ENCODE results near the gene SLC25A47.
A peak's percentile ranks its signal among the peaks of the same experiment; 100 is the strongest.

SLC25A47 gene

GRCh38 chr14:100370003-100370402, 46.9 kb downstream of the SLC25A47 start:
- CTCF ChIA-PET, result interaction anchor here (1.0 kb wide), 1 partner anchor 34 kb away, joined by 3 read pairs; no protein-coding TSS in a partner anchor
- POLR2A ChIA-PET, result no interaction called here
- no peaks in the 10 kb centered on the region for H3K9me3 ChIP-seq (ENCODE audit: control extremely low read depth in 1 of 5, control insufficient read depth in 4 of 5, insufficient read depth in 2 of 5, low read depth in 1 of 5, low read length in 4 of 5)
- peaks cover 2 to 25% (median 14%) of the 10 kb centered on the region in 4 experiments for H3K36me3 ChIP-seq (ENCODE audit: control insufficient read depth in 4 of 4, insufficient read depth in 4 of 4, low read length in 3 of 4)
- H3K27ac ChIP-seq (ENCODE audit: insufficient read depth in 1 of 2, low read depth in 1 of 2, low read length in 2 of 2, poor library complexity in 1 of 2, severe bottlenecking in 2 of 2), result no peak overlapping the region
- H3K4me1 ChIP-seq (ENCODE audit: control extremely low read depth in 1 of 4, control insufficient read depth in 4 of 4, insufficient read depth in 4 of 4, low read length in 3 of 4), result peaks cover 2 to 20% (median 14%) of the 10 kb centered on the region in 4 experiments
- H3K27me3 ChIP-seq (replicated peaks in 2 of 5; ENCODE audit: control insufficient read depth in 4 of 5, insufficient read depth in 5 of 5, low read length in 4 of 5), result no peaks in the 10 kb centered on the region
- H3K4me3 ChIP-seq (ENCODE audit: control insufficient read depth in 1 of 7, extremely low read depth in 1 of 7, insufficient read depth in 4 of 7, low read depth in 2 of 7, low read length in 6 of 7), result no peak overlapping the region
- WGBS (ENCODE audit: insufficient coverage), result 84% methylated on average over 3 of the region's 4 CpGs
- no peak for DNase-seq

- Histone ChIP-seq H3K4me1 (ENCODE audit: control extremely low read depth in 1 of 4, control insufficient read depth in 4 of 4, insufficient read depth in 4 of 4, low read length in 3 of 4) (peaks cover 13 to 32% (median 23%) of the 10 kb centered on the region in 4 experiments), H3K27me3 (replicated peaks in 2 of 5; ENCODE audit: control insufficient read depth in 4 of 5, insufficient read depth in 5 of 5, low read length in 4 of 5) (no peaks in the 10 kb centered on the region), H3K27ac (ENCODE audit: insufficient read depth in 1 of 2, low read depth in 1 of 2, low read length in 2 of 2, poor library complexity in 1 of 2, severe bottlenecking in 2 of 2) (no peak overlapping the region), H3K9me3 (ENCODE audit: control extremely low read depth in 1 of 5, control insufficient read depth in 4 of 5, insufficient read depth in 2 of 5, low read depth in 1 of 5, low read length in 4 of 5) (no peaks in the 10 kb centered on the region), H3K36me3 (ENCODE audit: control insufficient read depth in 4 of 4, insufficient read depth in 4 of 4, low read length in 3 of 4) (peaks cover 0 to 16% (median 7%) of the 10 kb centered on the region in 4 experiments), H3K4me3 (ENCODE audit: control insufficient read depth in 1 of 7, extremely low read depth in 1 of 7, insufficient read depth in 4 of 7, low read depth in 2 of 7, low read length in 6 of 7) (no peak overlapping the region)
- POLR2A ChIA-PET, result no interaction called here
- WGBS (ENCODE audit: insufficient coverage), result 96% methylated on average over 4 of the region's 6 CpGs
- CTCF ChIA-PET, result interaction anchor here (0.8 to 1.7 kb wide), 3 partner anchors 9 to 30 kb away, joined by 3 to 4 read pairs (median 4); no protein-coding TSS in a partner anchor
- DNase-seq, result no peak
Observed at GRCh38 chr14:100371773-100372172, 48.6 kb downstream of the SLC25A47 start.

- H3K27me3 ChIP-seq (replicated peaks in 2 of 5; ENCODE audit: control insufficient read depth in 4 of 5, insufficient read depth in 5 of 5, low read length in 4 of 5), result no peaks in the 10 kb centered on the region
- POLR2A ChIA-PET, result no interaction called here
- H3K36me3 ChIP-seq (ENCODE audit: control insufficient read depth in 4 of 4, insufficient read depth in 4 of 4, low read length in 3 of 4), result peaks cover 0 to 16% (median 7%) of the 10 kb centered on the region in 4 experiments
- H3K4me3 ChIP-seq (ENCODE audit: control insufficient read depth in 1 of 7, extremely low read depth in 1 of 7, insufficient read depth in 4 of 7, low read depth in 2 of 7, low read length in 6 of 7), result no peak overlapping the region
- no peak for DNase-seq
- WGBS (ENCODE audit: insufficient coverage), result 100% methylated on average over 2 of the region's 4 CpGs
- H3K9me3 ChIP-seq (ENCODE audit: control extremely low read depth in 1 of 5, control insufficient read depth in 4 of 5, insufficient read depth in 2 of 5, low read depth in 1 of 5, low read length in 4 of 5), result no peaks in the 10 kb centered on the region
- peaks cover 14 to 40% (median 28%) of the 10 kb centered on the region in 4 experiments for H3K4me1 ChIP-seq (ENCODE audit: control extremely low read depth in 1 of 4, control insufficient read depth in 4 of 4, insufficient read depth in 4 of 4, low read length in 3 of 4)
- CTCF ChIA-PET, result interaction anchor here (1.1 to 1.7 kb wide), 3 partner anchors 9 to 69 kb away, joined by 4 read pairs; no protein-coding TSS in a partner anchor
- H3K27ac ChIP-seq (ENCODE audit: insufficient read depth in 1 of 2, low read depth in 1 of 2, low read length in 2 of 2, poor library complexity in 1 of 2, severe bottlenecking in 2 of 2), result peak overlapping the region in 1 of 2 experiments; percentile 59
Observed at GRCh38 chr14:100372357-100373048, 49.4 kb downstream of the SLC25A47 start.

- DNase-seq, result no peak
- peaks cover 0 to 4% (median under 1%) of the 10 kb centered on the region in 4 experiments for H3K36me3 ChIP-seq (ENCODE audit: control insufficient read depth in 4 of 4, insufficient read depth in 4 of 4, low read length in 3 of 4)
- peaks cover 14 to 43% (median 30%) of the 10 kb centered on the region in 4 experiments for H3K4me1 ChIP-seq (ENCODE audit: control extremely low read depth in 1 of 4, control insufficient read depth in 4 of 4, insufficient read depth in 4 of 4, low read length in 3 of 4)
- no peaks in the 10 kb centered on the region for H3K9me3 ChIP-seq (ENCODE audit: control extremely low read depth in 1 of 5, control insufficient read depth in 4 of 5, insufficient read depth in 2 of 5, low read depth in 1 of 5, low read length in 4 of 5)
- H3K27ac ChIP-seq (ENCODE audit: insufficient read depth in 1 of 2, low read depth in 1 of 2, low read length in 2 of 2, poor library complexity in 1 of 2, severe bottlenecking in 2 of 2), result peak overlapping the region in 1 of 2 experiments; percentile 90
- CTCF ChIA-PET, result interaction anchor here (1.3 kb wide), 1 partner anchor 88 kb away, joined by 3 read pairs; no protein-coding TSS in a partner anchor
- peak overlapping the region in 2 of 7 experiments; percentile 67 to 95 for H3K4me3 ChIP-seq (ENCODE audit: control insufficient read depth in 1 of 7, extremely low read depth in 1 of 7, insufficient read depth in 4 of 7, low read depth in 2 of 7, low read length in 6 of 7)
- no peaks in the 10 kb centered on the region for H3K27me3 ChIP-seq (replicated peaks in 2 of 5; ENCODE audit: control insufficient read depth in 4 of 5, insufficient read depth in 5 of 5, low read length in 4 of 5)
- POLR2A ChIA-PET, result no interaction called here
- 100% methylated on average over 1 of the region's 2 CpGs for WGBS (ENCODE audit: insufficient coverage)
Observed at GRCh38 chr14:100374270-100374669, 51.1 kb downstream of the SLC25A47 start.

- Histone ChIP-seq H3K4me1 (ENCODE audit: control extremely low read depth in 1 of 4, control insufficient read depth in 4 of 4, insufficient read depth in 4 of 4, low read length in 3 of 4) (peaks cover 14 to 43% (median 30%) of the 10 kb centered on the region in 4 experiments), H3K36me3 (ENCODE audit: control insufficient read depth in 4 of 4, insufficient read depth in 4 of 4, low read length in 3 of 4) (peaks cover 0 to 4% (median under 1%) of the 10 kb centered on the region in 4 experiments), H3K4me3 (ENCODE audit: control insufficient read depth in 1 of 7, extremely low read depth in 1 of 7, insufficient read depth in 4 of 7, low read depth in 2 of 7, low read length in 6 of 7) (peak overlapping the region in 6 of 7 experiments; percentile 67 to 95 (median 82)), H3K27ac (ENCODE audit: insufficient read depth in 1 of 2, low read depth in 1 of 2, low read length in 2 of 2, poor library complexity in 1 of 2, severe bottlenecking in 2 of 2) (peak overlapping the region in 1 of 2 experiments; percentile 90), H3K9me3 (ENCODE audit: control extremely low read depth in 1 of 5, control insufficient read depth in 4 of 5, insufficient read depth in 2 of 5, low read depth in 1 of 5, low read length in 4 of 5) (no peaks in the 10 kb centered on the region), H3K27me3 (replicated peaks in 2 of 5; ENCODE audit: control insufficient read depth in 4 of 5, insufficient read depth in 5 of 5, low read length in 4 of 5) (no peaks in the 10 kb centered on the region)
- no peak for DNase-seq
- 100% methylated on average over 5 of the region's 8 CpGs for WGBS (ENCODE audit: insufficient coverage)
- CTCF ChIA-PET, result interaction anchor here (0.9 to 1.4 kb wide), 6 partner anchors 10 to 91 kb away, joined by 3 to 4 read pairs (median 4); no protein-coding TSS in a partner anchor
- POLR2A ChIA-PET, result interaction anchor here (0.7 to 1.1 kb wide), 2 partner anchors 34 to 1918 kb away, joined by 3 to 4 read pairs; no protein-coding TSS in a partner anchor
Observed at GRCh38 chr14:100374876-100375265, 51.7 kb downstream of the SLC25A47 start.

GRCh38 chr14:100375266-100375962, 52.3 kb downstream of the SLC25A47 start:
- ChIA-PET POLR2A (interaction anchor here (0.7 to 1.1 kb wide), 2 partner anchors 34 to 1917 kb away, joined by 3 to 4 read pairs; no protein-coding TSS in a partner anchor), CTCF (interaction anchor here (0.9 to 1.4 kb wide), 5 partner anchors 10 to 91 kb away, joined by 3 to 4 read pairs (median 4); no protein-coding TSS in a partner anchor)
- H3K27ac ChIP-seq (ENCODE audit: insufficient read depth in 1 of 2, low read depth in 1 of 2, low read length in 2 of 2, poor library complexity in 1 of 2, severe bottlenecking in 2 of 2), result peak overlapping the region; percentile 72 to 90
- H3K9me3 ChIP-seq (ENCODE audit: control extremely low read depth in 1 of 5, control insufficient read depth in 4 of 5, insufficient read depth in 2 of 5, low read depth in 1 of 5, low read length in 4 of 5), result no peaks in the 10 kb centered on the region
- 4% methylated on average over 9 of the region's 17 CpGs for WGBS (ENCODE audit: insufficient coverage)
- peak; percentile 37 to 81 (median 77) for DNase-seq
- no peaks in the 10 kb centered on the region for H3K27me3 ChIP-seq (replicated peaks in 2 of 5; ENCODE audit: control insufficient read depth in 4 of 5, insufficient read depth in 5 of 5, low read length in 4 of 5)
- peaks cover 14 to 43% (median 30%) of the 10 kb centered on the region in 4 experiments for H3K4me1 ChIP-seq (ENCODE audit: control extremely low read depth in 1 of 4, control insufficient read depth in 4 of 4, insufficient read depth in 4 of 4, low read length in 3 of 4)
- H3K4me3 ChIP-seq (ENCODE audit: control insufficient read depth in 1 of 7, extremely low read depth in 1 of 7, insufficient read depth in 4 of 7, low read depth in 2 of 7, low read length in 6 of 7), result peak overlapping the region; percentile 67 to 95 (median 82)
- peaks cover 0 to 4% (median under 1%) of the 10 kb centered on the region in 4 experiments for H3K36me3 ChIP-seq (ENCODE audit: control insufficient read depth in 4 of 4, insufficient read depth in 4 of 4, low read length in 3 of 4)
